ENCODE data around the gene RPL11.

DNA sequence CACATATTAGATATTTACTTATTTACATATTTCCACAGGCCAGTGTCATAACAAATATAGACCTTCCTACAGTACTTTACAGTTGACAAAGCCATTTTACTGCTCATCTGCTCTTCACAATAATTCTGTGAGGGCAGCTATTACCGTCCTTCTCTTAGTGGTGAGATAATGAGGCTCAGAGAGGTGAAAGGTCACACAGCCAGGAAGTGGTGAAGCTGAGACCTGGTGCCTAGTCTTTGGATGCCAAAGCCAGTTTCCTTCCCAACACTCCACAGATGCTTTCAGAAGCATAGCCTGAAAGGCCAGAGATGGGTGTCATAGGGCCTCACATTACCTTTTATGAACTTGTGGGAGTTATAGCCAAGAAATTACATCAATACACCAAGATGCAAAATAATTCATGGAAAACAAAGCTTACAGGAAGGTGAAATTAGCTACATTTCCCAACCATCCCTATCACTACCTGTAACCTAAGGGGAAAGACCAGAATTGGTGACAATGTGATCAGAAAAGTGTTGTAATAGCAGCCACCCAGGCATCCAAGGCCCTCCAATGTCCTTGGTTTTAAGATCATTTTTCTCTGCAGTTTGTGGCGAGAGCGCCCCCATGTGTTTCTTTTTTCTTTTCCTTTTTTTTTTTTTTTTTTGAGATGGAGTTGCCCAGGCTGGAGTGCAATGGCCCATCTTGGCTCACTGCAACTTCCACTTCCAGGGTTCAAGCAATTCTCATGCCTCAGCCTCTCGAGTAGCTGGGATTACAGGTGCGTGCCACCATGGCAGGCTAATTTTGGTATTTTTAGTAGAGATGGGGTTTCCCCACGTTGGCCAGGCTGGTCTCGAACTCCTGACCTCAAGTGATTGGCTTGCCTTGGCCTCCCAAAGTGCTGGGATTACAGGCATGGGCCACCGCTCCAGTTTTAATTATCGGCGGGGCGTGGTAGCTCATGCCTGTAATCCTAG lies 26.5 kb upstream of the RPL11 start:
- TF ChIP-seq FOXK2 (IDR thresholded peaks at IDR 0.05), result no peak
- no peak for TF ChIP-seq SP1 (IDR thresholded peaks at IDR 0.05)
- no peak for TF ChIP-seq FOXM1 (IDR thresholded peaks at IDR 0.05; ENCODE audit: borderline replicate concordance)
